HG02938 (cell line): Measurements from ENCODE around the gene RBPMS2.
"Not testable (repeated sequence)": the region's sequence is repeated elsewhere in the genome, so short reads cannot be mapped to it uniquely, and the experiment has no call there.

ENCODE experiments used
- ATAC-seq: cut with Tn5 transposase; IDR thresholded peaks from one replicate; pipeline ENCODE4 v1.9.1; 2021; ENCODE audit warnings: mild to moderate bottlenecking, moderate library complexity; ENCODE audit not compliant: unreplicated experiment

Gene RBPMS2

DNA sequence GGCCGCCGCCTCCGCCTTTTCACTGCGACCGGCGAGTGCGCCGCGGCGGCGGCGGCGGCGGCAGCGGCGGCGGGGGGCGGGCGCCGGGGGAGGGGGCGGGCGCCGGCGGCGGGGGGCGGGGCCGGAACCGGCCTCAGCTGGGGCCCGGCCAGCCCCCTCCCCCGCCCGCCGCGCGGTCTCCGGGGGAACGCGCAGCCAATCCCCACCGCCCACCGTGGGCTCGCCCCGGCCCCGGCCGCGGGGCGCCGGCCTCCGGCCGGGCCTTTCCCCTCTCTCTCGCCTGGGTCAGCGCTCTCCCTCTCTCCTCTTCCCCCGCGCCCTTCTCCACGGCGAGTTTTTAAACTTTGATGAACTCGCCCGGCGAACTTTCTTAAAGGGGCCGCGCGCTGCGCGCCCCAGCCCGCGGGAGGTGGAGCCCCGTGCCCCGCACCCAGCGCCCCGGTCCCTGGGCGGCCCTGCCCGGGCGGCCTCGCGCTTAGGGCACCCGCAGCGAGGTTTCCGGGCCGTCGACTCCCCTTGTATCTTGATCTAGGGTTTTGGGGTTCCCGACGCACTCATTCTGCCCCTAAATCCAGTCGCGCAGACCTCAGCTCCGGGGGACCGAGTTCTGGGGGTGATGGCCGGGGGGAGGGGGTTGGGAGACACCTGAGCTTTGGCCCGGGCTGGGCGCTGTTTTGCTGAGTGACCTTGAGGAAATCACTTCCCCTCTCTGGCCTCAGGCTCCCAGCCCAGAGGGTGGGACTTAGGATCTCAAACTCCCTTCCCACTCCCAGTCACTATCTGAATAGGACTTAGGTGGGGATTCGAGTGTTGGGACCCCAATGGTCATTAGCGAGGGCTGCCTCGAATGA is at the start of gene RBPMS2:
RBPMS2 (minus strand) TSS at position 39 of the 851 bp plus-strand sequence. CDS start 270 bp downstream, outside the sequence.
- no peak for ATAC-seq

DNA sequence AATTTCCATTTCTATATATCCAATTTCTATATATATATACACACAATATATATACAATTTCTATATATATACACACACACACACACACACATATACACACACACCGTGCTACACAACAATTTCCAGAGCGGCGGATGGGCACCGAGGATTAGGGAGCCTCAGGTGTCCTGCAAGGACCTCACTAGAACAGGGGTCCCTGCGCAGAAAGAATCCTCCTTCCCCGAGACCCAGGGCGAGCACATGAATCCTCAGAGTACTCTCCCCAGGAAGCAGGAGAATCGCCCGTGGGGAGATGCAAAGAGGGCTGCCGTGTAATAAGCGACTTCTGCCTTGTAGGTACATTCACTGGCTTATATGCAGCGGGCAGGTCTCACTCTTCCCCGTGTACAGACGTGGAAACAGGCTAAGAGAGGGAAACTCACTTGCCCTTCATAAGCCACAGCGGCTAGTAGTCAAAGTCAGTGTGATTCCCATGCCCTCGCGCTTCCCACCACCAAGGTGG is 49.6 kb upstream of the RBPMS2 start:
- peak; percentile 4 for ATAC-seq

DNA sequence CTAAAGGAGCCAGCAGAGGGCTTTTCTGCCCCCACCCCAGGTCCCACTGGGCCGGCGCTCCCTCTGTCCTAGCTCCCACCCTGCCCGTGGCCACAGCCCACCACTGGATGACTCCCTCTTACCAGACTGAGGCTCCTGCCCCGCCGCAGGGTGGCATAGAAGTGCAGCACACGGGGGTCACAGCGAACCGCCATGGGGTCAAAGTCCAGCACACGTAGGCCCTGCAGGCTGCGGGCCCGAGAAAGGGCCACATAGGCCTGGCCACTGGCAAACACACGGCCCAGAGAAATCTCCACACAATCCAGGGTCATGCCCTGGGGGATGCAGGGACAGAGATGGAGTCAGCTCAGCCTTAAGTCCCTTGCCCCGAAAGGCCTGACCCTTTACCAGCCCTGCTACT is 41.1 kb upstream of the RBPMS2 start:
- ATAC-seq = no peak

DNA sequence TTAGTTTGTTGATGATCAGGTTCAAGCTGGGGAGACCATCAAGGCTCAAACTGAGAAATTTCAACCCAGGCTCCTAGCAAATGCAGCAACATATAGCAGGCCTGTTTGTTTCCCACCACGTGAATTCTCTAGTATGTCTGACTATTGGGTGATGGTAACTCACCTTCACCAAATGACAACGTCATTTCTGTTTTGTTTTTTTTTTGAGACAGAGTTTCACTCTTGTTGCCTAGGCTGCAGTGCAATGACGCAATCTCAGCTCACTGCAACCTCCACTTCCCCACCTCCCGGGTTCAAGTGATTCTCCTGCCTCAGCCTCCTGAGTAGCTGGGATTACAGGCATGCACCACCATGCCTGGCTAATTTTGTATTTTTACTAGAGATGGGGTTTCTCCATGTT is 39.6 kb upstream of the RBPMS2 start:
- ATAC-seq = not testable (repeated sequence)

DNA sequence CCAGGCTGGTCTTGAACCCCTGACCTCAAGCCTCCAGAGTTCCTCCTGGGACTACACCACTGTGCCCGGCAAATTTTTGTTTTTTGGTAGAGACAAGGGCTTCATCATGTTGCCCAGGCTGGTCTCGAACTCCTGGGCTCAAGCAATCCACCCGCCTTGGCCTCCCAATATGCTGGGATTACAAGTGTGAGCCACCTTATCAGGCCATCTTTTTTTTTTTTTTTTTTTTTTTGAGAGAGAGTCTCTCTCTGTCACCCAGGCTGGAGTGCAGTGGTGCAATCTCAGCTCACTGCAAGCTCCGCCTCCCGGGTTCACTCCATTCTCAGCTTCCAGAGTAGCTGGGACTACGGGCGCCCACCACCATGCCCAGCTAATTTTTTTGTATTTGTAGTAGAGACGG is 38.9 kb upstream of the RBPMS2 start:
- ATAC-seq = not testable (repeated sequence)

- ATAC-seq = no peak
These were observed 37.7 kb upstream of the RBPMS2 start for GRCh38 chr15:64813075-64813474.

- ATAC-seq = no peak
These were observed 35.3 kb upstream of the RBPMS2 start for GRCh38 chr15:64810497-64811326.

DNA sequence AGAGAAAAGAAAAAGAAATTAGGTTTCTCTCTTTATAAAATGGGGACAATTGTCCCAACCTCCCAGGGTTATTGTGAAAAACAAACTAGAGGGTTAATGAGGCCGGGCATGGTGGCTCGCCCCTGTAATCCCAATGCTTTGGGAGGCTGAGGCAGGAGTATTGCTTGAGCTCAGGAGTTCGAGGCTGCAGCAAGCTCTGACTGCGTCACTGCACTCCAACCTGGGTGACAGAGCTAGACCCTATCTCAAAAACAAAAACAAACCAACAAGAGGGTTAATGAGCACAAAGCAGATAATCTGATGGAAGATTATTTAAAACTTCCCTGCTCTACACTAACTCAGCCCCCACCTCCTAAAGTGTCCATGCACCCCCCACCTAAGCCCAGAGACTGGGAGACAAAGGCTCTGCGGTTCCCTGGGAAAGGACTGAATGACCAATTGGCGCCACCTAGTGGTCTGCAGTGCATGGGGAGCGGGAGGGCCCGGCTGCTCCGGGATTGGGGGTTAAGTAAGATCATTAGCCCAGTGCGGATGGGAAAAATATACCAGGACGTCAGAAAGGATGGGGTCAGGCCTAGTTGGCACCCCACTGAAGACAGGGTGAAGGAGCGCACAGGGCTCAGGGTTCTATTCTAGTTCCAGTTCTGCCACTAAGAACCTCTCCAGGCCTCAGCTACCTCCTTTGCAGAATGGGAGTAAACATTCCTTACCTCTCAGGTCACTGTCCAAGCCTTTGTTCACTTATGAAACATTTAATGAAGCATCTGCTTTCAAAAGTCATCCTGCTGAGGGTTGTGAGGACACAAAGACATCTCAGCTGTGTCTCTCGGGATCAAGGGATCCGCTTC is 34.5 kb upstream of the RBPMS2 start:
- ATAC-seq = no peak

DNA sequence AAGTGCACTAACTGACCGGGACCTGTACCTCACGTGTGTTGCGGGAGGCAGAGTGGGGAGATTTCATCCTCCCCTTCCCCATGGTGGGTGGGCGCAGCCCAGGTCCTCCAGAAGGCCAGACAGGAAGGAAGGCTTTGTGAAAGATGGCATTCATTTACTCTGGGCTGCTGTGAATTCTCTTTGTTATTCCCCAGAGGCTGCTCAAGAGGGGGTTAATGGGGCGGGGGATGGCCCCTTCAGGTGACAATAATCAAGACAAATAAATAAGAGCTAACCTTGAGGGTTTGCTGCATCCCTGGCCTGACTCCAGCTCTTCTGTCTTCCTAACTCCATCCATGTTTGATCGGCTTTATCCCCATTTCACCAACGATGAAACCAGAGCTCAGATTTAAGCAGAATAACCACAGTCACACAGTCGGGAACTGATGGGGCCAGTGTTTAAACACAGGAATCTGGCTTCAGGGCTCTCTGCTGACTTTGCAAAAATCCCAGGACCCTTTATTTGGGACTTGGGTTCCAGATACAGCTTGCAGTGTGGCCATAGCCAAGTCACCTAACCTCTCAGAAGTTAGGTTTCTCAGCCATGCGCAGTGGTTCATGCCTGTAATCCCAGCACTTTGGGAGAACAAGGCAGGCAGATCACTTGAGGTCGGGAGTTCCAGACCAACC is 33.5 kb upstream of the RBPMS2 start:
- no peak for ATAC-seq

DNA sequence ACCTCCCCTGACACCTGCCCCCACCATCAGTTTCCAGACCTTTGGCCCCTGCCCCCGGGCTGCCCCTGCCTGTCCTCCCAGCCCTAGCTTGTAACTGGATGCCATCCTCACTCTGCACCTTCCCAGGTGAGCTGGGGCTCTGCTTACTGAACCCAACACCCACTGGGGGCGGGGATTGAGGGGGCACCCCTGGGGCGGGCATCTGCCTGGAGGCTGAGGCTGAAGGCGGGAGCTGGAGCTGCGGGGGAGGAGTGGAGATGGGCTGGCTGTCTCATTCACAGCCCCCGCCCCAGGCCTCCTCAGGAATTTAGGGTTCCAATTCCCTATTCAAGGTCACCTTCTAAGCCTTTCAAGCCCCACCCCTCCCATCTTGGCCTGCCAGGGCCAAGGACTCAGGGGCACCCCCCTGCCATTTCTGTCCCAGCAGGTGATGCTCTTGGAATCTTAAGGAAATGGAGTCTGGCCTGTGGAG is 32.4 kb upstream of the RBPMS2 start:
- no peak for ATAC-seq

DNA sequence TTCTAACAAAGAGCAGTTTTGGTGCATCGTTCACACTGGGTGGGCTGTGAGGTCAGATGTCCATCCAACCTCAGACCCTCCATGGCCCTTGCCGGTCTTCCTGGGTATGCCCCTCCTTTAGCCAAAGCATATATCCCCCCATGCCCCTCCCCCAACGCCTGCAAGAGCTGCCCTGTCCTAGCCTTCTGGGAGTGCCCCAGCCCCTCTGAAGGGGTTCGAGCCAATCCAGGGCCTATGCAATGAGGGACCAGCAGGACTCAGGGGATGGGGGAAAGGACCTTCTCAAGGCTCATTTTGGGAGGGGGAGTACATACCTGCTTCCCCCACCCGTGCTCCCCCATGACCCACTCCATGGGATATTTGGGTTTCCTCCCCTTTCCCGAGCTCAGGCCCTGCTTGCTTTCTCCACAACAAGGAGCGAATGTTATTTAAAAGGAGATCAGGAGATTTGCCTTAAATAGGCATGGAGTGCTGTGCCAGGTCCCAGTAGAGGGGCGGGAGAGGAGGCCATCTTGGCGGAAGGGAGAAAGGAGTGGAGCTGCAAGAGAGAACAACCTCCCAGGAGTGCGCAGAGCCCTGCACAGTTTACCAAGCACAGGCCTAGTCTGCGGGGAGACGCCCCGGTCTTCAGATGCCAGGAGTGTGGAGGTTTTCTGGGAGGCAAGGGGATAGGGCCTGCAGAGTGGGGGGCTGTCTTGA is 31.8 kb upstream of the RBPMS2 start:
- no peak for ATAC-seq

DNA sequence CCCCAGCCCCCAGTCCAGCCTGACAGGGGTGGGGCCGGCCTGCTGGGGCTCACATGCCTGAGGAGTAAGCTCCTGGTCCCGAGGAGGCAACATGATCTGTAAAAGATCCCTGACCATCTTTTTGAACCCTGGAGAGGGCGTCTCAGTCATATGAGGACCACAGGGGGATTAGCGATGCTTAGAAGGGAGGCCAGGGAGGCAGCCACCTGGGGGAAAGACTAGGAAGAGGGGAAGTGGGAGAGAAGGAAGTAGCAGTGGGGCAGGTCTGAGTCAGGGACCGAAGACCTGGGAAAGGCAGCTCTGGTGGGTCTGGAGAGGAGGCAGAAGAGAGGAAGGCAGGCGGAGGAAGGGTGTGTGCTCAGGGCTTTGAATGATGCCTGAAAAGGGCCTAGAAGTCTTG is 31.1 kb upstream of the RBPMS2 start:
- no peak for ATAC-seq

DNA sequence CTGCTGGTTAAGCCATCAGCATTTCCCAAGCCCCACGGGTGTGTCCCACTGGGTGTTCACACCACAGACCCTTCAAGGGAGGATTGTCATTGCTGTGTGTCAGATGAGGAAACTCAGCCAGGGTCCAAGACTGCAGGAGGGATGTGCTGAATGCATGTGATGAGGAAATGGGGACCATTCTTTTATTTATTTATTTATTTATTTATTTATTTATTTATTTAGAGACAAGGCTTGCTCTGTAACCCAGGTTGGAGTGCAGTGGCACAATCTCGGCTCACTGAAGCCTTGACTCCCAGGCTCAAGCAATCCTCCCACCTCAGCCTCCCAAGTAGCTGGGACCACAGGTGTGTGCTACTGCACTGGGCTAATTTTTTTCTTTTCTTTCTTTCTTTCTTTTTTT is 29.2 kb upstream of the RBPMS2 start:
- no peak for ATAC-seq

DNA sequence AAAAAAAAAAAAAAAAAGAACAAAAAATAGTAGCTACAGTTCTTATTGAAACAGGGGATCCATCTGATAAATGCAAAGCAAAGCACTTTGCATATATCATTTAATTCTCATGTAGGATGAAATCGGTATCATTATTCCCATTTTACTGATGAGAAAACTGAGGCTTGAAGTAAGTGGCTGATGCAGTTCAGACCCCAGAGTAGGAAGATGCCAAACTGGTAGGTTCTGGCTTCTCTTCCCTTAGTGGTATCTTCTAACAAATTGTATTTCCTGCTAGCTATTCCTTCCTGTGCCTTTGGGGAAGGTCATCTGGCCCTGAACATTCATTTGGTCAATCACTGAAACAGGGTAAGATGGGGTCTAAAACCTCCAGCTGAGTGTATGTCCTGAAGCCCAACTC is 28.1 kb upstream of the RBPMS2 start:
- no peak for ATAC-seq

GRCh38 chr15:64800476-64800875 is 25.1 kb upstream of the RBPMS2 start:
- no peak for ATAC-seq

DNA sequence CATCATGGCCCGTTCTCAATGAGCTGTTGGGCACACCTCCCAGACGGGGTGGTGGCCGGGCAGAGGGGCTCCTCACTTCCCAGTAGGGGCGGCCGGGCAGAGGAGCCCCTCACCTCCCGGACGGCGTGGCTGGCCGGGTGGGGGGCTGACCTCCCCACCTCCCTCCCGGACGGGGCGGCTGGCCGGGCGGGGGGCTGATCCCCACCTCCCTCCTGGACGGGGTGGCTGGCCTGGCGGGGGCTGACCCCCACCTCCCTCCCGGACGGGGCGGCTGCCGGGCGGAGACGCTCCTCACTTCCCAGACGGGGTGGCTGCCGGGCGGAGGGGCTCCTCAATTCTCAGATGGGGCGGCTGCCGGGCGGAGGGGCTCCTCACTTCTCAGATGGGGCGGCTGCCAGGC is 23.5 kb upstream of the RBPMS2 start:
- not testable (repeated sequence) for ATAC-seq

- ATAC-seq = not testable (repeated sequence)
These were observed 20.5 kb upstream of the RBPMS2 start for GRCh38 chr15:64795921-64796320.

DNA sequence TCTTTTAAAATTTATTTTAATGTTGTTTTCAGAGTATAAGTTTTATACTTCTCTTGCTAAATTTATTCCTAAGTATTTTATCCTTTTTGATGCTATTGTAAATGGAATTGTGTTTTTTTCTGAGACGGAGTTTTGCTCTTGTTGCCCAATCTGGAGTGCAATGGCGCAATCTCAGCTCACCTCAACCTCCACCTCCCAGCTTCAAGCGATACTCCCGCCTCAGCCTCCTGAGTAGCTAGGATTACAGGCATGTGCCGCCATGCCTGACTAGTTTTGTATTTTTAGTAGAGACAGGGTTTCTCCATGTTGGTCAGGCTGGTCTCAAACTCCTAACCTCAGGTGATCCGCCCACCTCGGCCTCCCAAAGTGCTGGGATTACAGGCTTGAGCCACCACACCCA is 19.9 kb upstream of the RBPMS2 start:
- not testable (repeated sequence) for ATAC-seq

- no peak for ATAC-seq
These were observed 16.9 kb upstream of the RBPMS2 start for GRCh38 chr15:64792282-64792681.

DNA sequence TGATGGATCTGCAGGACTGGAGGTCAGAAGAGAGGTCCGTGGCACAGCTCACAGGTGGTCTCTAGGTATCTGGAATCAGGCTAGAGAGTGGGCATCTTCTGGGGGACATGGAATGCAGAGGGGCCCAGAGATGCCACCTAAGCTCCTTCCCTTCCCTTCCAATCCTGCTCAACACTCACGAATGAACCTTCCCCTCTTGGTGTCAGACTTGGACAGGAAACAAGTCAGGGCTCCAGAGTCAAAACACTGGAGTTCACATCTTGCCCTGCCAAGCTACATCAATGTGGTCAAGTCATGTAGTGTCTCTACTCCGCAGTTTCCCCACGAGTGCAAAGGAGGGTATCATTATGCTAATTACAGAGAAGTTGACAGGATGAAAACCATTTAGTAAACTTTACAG is 16.0 kb upstream of the RBPMS2 start:
- ATAC-seq = no peak
